Mammary epithelial cell (primary cell): Measurements from ENCODE around the gene MAD1L1.

Source experiments
- EZH2 ChIP-seq: IDR thresholded peaks from 2 replicates; pipeline ENCODE4 v1.6.1; 2012; ENCODE audit warnings: low read length, inconsistent platforms, borderline replicate concordance
- TF ChIP-seq, protein P1 (sequence below), 2 donors: IDR thresholded peaks in 1 of 2; conservative IDR thresholded peaks in 1 of 2; 2 replicates each; pipeline ENCODE4 v1.5.1; 2011 to 2012; ENCODE audit warnings: inconsistent platforms in 2 of 2, low read length in 2 of 2, mild to moderate bottlenecking in 2 of 2, control low read depth in 1 of 2, low read depth in 1 of 2; ENCODE audit not compliant: insufficient read depth in 1 of 2; ENCODE audit errors: extremely low read depth in 1 of 2

DNA sequence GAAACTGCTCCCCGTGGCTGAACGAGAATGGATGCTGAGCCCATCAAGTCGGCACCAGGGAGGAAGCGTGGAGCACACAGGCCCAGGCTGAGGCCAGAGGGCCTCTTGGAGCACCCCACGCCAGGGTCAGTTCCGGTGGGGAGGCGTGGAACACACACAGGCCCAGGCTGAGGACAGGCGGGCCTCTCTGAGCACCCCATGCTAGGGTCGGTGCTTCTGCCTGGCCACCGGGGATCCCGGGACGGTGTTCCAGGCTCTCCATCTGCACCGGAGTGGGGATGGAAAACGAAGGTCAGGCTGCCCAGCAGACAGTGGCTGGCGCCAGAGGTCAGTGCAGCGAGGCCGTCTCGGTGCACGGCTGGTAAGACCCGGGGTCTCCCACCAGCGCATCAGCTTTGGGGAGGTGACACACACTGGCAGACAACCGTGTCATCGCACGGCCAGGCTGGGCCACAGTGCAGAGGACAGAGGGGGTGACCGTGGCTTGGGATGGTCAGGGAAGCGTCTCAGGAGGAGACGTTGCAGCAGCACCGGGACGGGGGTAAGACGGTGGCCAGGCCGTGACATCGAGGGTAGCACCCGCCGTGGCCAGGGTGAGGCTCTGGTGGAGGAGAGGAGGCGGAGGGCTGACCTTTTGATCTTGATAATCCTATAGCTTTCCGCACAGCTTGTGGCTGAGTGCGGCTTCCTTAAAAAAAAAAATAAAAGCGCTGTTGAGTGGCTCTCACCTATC lies 358.7 kb downstream of the MAD1L1 start:
- no peak for TF ChIP-seq EZH2
- TF ChIP-seq, protein P1, sequence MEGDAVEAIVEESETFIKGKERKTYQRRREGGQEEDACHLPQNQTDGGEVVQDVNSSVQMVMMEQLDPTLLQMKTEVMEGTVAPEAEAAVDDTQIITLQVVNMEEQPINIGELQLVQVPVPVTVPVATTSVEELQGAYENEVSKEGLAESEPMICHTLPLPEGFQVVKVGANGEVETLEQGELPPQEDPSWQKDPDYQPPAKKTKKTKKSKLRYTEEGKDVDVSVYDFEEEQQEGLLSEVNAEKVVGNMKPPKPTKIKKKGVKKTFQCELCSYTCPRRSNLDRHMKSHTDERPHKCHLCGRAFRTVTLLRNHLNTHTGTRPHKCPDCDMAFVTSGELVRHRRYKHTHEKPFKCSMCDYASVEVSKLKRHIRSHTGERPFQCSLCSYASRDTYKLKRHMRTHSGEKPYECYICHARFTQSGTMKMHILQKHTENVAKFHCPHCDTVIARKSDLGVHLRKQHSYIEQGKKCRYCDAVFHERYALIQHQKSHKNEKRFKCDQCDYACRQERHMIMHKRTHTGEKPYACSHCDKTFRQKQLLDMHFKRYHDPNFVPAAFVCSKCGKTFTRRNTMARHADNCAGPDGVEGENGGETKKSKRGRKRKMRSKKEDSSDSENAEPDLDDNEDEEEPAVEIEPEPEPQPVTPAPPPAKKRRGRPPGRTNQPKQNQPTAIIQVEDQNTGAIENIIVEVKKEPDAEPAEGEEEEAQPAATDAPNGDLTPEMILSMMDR (conservative IDR thresholded peaks at IDR 0.05 in 1 of 2, IDR thresholded peaks at IDR 0.05 in 1 of 2; ENCODE audit: extremely low read depth in 1 of 2, insufficient read depth in 1 of 2, low read depth in 1 of 2, low read length in 2 of 2): no peak
